GM19438 (cell line): ENCODE results near the gene DDX25.
"Not testable (repeated sequence)": the region's sequence is repeated elsewhere in the genome, so short reads cannot be mapped to it uniquely, and the experiment has no call there.

Experiments used
- ATAC-seq: cut with Tn5 transposase; IDR thresholded peaks from one replicate; pipeline ENCODE4 v1.9.1; 2021; ENCODE audit warnings: low read depth; ENCODE audit not compliant: unreplicated experiment

The DDX25 gene

GRCh38 chr11:125902927-125903710, 1.2 kb upstream of the DDX25 start, which contains the start of gene PUS3:
PUS3 (minus strand) TSS chr11:125903206; CDS start chr11:125896284, 6,922 bp downstream.
- ATAC-seq = peak; percentile 97

DNA sequence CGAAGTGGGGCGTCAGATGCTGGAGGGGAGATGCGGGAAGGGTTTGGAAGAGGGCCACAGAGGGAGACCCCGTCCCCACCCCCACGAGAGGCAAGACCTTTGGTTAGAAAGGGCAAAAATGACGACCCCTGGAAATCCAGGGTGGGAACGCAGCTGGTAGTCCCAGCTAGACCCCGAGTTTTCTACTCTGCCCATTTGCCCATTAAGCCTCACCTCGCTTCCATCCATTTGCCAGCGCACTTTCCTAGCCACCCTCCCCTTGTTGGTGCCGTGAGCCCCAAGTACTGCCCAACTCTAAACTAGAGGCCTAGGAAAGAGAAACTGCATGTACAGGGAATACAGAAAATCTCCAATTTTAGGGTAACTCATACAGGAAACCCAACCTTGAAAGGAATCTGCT, 370 bp downstream of the DDX25 start:
- ATAC-seq = no peak

- no peak for ATAC-seq
Observed at GRCh38 chr11:125910226-125910849, 6.0 kb downstream of the DDX25 start.

- not testable (repeated sequence) for ATAC-seq
Observed at GRCh38 chr11:125914601-125915000, 10.3 kb downstream of the DDX25 start.

- no peak for ATAC-seq
Observed at GRCh38 chr11:125916683-125917347, 12.5 kb downstream of the DDX25 start.

DNA sequence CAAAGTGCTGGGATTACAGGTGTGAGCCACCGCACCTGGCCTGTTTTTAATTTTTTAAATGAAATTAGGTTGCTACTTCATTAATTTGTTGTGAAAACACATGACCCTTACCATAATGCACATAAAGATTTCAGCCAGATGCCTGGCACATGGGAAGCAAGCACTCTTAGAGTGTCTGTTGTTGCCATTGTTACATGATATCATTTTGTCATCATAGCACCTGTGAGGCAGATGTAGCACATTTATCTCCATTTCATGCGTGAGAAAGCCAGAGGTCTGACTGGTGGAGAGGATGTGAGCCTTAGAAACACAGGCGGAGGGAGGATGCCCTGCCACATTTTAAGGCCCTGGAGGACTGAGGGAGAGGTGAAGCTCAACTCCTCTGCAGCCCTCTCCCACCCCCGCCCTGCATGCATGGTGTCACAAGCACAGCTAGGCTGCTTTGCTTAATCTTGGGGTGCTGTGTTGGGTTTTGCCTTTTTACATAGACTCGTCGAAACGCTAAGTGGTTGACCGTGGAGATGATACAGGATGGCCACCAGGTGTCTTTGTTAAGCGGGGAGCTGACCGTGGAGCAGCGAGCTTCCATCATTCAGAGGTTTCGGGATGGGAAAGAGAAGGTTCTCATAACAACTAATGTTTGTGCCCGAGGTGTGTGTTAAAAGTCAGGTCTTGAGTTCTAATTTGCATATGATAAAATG, 14.0 kb downstream of the DDX25 start:
- ATAC-seq = no peak

- no peak for ATAC-seq
Observed at GRCh38 chr11:125921042-125921441, 16.7 kb downstream of the DDX25 start.

DNA sequence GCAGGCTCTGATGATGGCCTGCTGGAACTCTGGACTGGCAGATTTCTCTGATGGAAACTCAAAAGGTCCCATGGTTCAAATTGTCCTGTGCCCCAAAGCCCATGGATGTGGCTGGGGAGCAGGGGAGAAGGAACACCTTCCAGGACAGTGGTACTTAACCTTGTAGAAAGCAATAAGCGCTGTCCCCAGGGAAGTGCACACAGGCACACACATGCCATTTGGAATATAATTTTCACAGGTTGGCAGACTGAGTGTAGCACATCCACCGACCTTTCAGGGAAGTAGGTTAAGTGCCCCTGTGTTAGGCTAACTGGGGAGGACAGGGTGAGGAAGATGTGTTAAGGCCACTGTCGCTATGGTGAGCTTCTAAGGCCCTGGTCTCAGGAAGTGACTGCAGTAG, 17.8 kb downstream of the DDX25 start:
- no peak for ATAC-seq

- ATAC-seq = no peak
Observed at GRCh38 chr11:125923012-125923579, 18.8 kb downstream of the DDX25 start.

- ATAC-seq = no peak
Observed at GRCh38 chr11:125923633-125924032, 19.3 kb downstream of the DDX25 start.

GRCh38 chr11:125924384-125925007, 20.2 kb downstream of the DDX25 start:
- ATAC-seq = no peak

GRCh38 chr11:125925247-125925740, 21.0 kb downstream of the DDX25 start:
- ATAC-seq = no peak

GRCh38 chr11:125925804-125926203, 21.5 kb downstream of the DDX25 start:
- no peak for ATAC-seq

DNA sequence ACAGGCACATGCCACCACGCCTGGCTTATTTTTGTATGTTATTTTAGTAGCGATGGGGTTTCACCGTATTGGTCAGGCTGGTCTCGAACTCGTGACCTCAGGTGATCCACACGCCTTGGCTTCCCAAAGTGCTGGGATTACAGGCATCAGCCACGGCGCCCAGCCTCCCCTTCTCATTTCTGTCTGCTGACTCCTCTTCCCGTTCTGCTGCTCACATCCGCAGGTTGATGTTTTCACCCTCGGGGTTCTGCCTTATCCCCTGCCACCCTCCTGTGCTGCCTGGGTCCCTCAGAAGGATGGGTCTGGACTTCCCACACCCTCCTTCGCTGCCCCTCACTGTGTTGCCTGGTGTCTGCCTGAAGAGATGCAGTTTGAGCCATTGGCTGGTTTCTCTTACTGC, 22.4 kb downstream of the DDX25 start:
- ATAC-seq = no peak

DNA sequence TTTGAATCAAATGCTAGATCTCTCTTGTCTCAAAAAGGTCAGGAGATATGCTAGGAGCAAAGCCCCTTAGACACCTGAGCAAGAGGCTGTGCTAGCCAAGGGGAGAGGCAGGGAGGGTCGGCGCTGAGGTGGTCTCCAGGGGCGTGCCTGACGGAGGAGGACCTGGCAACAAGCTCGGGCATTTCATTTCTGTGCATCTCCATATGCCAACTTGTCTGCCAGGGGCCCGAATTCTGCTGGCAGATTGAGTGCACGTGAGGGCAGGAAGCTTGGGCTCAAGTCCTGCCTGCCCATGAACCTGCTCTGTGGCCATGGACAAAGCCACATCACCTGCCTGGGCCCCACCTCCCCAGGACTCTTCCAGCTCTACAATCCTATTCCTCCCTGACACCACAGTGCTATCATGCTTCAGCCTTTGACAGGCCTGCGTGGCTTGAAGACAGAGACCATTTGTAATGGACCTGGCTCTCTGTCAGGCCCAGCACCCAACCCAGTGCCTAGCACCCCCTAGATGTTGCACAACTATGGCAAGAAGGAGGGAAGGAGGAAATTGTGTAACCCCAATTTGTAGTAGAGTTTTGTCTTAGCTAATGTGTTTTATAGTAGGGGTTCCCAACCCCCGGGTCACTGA, 25.3 kb downstream of the DDX25 start:
- ATAC-seq = no peak

DNA sequence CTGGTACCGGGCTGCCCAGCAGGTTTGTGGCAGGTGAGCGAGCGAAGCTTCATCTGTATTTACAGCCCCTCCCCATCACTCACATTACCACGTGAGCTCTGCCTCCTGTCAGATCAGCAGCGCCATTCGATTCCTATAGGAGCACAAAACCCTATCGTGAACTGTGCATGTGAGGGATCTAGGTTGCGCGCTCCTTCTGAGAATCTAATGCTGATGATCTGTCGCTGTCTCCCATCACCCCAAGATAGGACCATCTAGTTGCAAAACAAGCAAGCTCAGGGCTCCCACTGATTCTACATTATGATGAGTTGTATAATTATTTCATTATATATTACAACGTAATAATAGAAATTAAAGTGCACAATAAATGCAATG, 25.8 kb downstream of the DDX25 start:
- no peak for ATAC-seq

GRCh38 chr11:125931116-125931515, 26.8 kb downstream of the DDX25 start:
- no peak for ATAC-seq

- no peak for ATAC-seq
Observed at GRCh38 chr11:125931668-125932067, 27.4 kb downstream of the DDX25 start.

GRCh38 chr11:125932301-125932700, 28.0 kb downstream of the DDX25 start:
- ATAC-seq = no peak
